Dermis microvascular lymphatic vessel endothelial cell (primary cell): ENCODE data around the gene CEP135. TPM values are rescaled to one million over a fixed set of nuclear protein-coding genes. Genes with fewer than 3 reads are reported as not detected.
A peak's percentile ranks its signal among the peaks of the same experiment; 100 is the strongest.
"Not testable (repeated sequence)": the region's sequence is repeated elsewhere in the genome, so short reads cannot be mapped to it uniquely, and the experiment has no call there.

ENCODE experiments used
- DNase-seq, 2 donors: peaks; one replicate each; pipeline versions ENCODE4 v3.0.0 to v3.0.0-alpha.2; 2010; ENCODE audit warnings: low read depth in 2 of 2
- total RNA-seq: library from RNA; depleted of rRNA; stranded (reverse); fragments of >200 nt; gene quantifications from 2 replicates; pipeline ENCODE4 v1.2.1, GENCODE V29; 2014

Gene CEP135
- total RNA-seq, 1 donor from 2014 or later: 5.8 TPM

- no peak for DNase-seq
Measured at GRCh38 chr4:56067826-56068225, 119.1 kb downstream of the CEP135 start.

DNA sequence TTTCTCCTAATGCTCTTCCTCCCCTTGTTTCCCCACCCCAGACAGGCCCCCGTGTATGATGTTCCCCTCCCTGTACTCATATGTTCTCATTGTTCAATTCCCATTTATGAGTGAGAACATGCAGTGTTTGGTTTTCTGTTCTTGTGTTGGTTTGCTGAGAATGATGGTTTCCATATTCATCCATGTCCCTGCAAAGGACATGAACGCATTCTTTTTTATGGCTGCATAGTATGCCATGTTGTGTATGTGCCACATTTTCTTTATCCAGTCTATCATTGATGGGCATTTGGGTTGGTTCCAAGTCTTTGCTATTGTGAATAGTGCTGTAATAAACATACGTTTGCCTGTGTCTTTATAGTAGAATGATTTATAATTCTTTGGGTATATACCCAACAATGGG is 124.0 kb downstream of the CEP135 start:
- not testable (repeated sequence) for DNase-seq

DNA sequence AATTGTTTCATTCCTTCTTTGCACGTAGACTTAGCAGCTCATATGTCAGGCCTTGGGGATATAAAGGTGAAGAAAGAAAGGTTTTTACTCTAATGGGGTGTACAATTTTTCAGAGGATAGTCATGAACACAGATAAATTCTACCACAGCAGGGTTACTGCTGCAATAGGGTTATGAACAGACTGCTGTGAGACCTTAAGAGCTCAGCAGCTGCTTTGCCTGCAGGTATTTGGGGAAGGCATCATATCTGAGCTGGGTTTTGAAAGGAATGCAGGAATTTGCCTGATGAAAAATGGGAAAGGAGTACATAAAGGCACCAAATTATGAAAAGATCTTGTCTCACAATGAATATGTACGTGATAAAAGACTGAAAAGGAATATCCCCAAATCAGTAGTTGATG is 128.9 kb downstream of the CEP135 start:
- no peak for DNase-seq

DNA sequence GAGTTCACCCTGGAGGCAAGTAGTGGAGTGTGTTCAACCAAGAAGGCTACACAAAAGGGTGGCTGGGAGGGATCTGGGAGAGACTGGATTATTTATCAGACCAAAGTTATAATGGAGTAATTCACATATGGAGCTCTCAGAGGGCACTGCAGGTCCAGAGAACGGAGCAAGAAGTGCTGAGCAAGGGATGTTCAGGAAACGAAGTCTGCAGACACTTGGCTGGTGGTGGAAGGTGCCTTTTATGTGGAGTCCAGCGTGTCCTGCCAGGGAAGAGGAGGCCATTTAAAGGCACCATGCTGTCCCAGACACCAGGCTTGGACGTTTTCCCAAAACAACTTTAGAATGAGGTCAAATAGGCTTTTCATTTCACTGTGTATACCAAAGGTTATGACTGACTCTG is 130.1 kb downstream of the CEP135 start:
- peak in 1 of 2 donors; percentile 13 for DNase-seq

DNA sequence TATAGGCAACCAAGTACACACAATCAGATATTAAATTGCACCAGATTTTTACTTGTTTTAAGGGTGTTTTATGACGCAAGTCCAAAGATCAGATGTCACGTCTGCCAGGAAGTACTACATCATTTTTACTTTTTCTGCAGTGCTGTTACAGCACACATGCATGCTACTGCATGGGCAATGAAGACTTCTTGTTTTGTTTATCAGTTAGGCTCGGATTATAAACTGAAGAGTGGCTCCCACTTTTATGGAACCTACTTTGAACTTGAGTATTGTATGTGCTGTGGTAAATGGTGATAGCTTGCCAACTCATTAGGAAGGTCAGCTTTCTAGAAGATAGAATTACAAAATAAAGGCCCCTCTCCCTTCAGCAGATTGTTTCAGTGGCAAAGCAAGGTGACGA is 131.6 kb downstream of the CEP135 start:
- DNase-seq: no peak

GRCh38 chr4:56082829-56083228 is 134.1 kb downstream of the CEP135 start:
- no peak for DNase-seq

Other genes with a start within 250 kb of the CEP135 start
- gene EXOC1L, start 129.2 kb upstream of the CEP135 start, total RNA-seq: not detected in 2 replicates
- gene EXOC1, start 95.3 kb upstream of the CEP135 start, total RNA-seq: 34.1 and 37.6 TPM in 2 replicates